GM19395 (cell line): ENCODE measurements around the gene SLC6A5.
"Not testable (repeated sequence)": the region's sequence is repeated elsewhere in the genome, so short reads cannot be mapped to it uniquely, and the experiment has no call there.

ENCODE experiments used
- ATAC-seq: cut with Tn5 transposase; IDR thresholded peaks from one replicate; pipeline ENCODE4 v1.9.1; 2021; ENCODE audit warnings: mild to moderate bottlenecking, moderate library complexity; ENCODE audit not compliant: unreplicated experiment

The SLC6A5 gene

GRCh38 chr11:20599221-20600019, at the start of gene SLC6A5:
TSS of gene SLC6A5 (plus strand) at chr11:20599608. CDS start at chr11:20599673, 65 bp downstream.
- ATAC-seq = no peak

- ATAC-seq = no peak
These were observed 48.3 kb upstream of the SLC6A5 start for GRCh38 chr11:20551096-20551495.

GRCh38 chr11:20555783-20556182, 43.6 kb upstream of the SLC6A5 start:
- no peak for ATAC-seq

GRCh38 chr11:20556396-20556795, 43.0 kb upstream of the SLC6A5 start:
- not testable (repeated sequence) for ATAC-seq

- ATAC-seq = no peak
These were observed 40.7 kb upstream of the SLC6A5 start for GRCh38 chr11:20558741-20559140.

- no peak for ATAC-seq
These were observed 39.7 kb upstream of the SLC6A5 start for GRCh38 chr11:20559523-20560300.

GRCh38 chr11:20561915-20562314, 37.5 kb upstream of the SLC6A5 start:
- no peak for ATAC-seq

- ATAC-seq = no peak
These were observed 35.5 kb upstream of the SLC6A5 start for GRCh38 chr11:20563866-20564265.

GRCh38 chr11:20564846-20565635, 34.4 kb upstream of the SLC6A5 start:
- no peak for ATAC-seq

- not testable (repeated sequence) for ATAC-seq
These were observed 33.3 kb upstream of the SLC6A5 start for GRCh38 chr11:20566115-20566514.

- ATAC-seq = no peak
These were observed 32.6 kb upstream of the SLC6A5 start for GRCh38 chr11:20566591-20567434.

GRCh38 chr11:20579725-20580124, 19.7 kb upstream of the SLC6A5 start:
- ATAC-seq = not testable (repeated sequence)

- ATAC-seq = no peak
These were observed 16.2 kb upstream of the SLC6A5 start for GRCh38 chr11:20583201-20583600.

GRCh38 chr11:20584093-20584774, 15.2 kb upstream of the SLC6A5 start:
- ATAC-seq = no peak

- no peak for ATAC-seq
These were observed 9.6 kb upstream of the SLC6A5 start for GRCh38 chr11:20589796-20590195.

GRCh38 chr11:20590381-20590780, 9.0 kb upstream of the SLC6A5 start:
- ATAC-seq = no peak

- ATAC-seq = no peak
These were observed 6.7 kb upstream of the SLC6A5 start for GRCh38 chr11:20592741-20593140.

GRCh38 chr11:20594274-20595061, 4.9 kb upstream of the SLC6A5 start:
- ATAC-seq = no peak

- no peak for ATAC-seq
These were observed 4.3 kb upstream of the SLC6A5 start for GRCh38 chr11:20595101-20595500.
